IMR-90 (cell line): ENCODE measurements around the gene TMEM30A. TPM values are rescaled to one million over a fixed set of nuclear protein-coding genes. Genes with fewer than 3 reads are reported as not detected.

Experiments
- ATAC-seq: fragments of 200-7000 bp; cut with Tn5 transposase; 2 replicates; pipeline ENCODE4 v1.9.1; 2020; ENCODE audit warnings: low read depth, mild to moderate bottlenecking, moderate library complexity
- BruUV-seq: library from RNA; stranded (reverse); fragments of 400-500 nt; replicated peaks from 2 replicates; lab custom pipeline; 2021; lab: Mats Ljungman, UMichigan
- CTCF ChIA-PET: fragments of 300-600 bp; formaldehyde crosslinking; extraction: SDS; loops from one replicate; lab custom pipeline; 2021; ENCODE audit warnings: antibody characterized with exemption; lab: Yijun Ruan, JAX
- POLR2A ChIA-PET: fragments of 300-600 bp; sonication (Branson Sonifier 250); formaldehyde crosslinking; loops from one replicate; lab custom pipeline; 2022; ENCODE audit warnings: antibody characterized with exemption; ENCODE audit not compliant: unreplicated experiment; lab: Charles Lee
- DNase-seq: peaks from one replicate; pipeline ENCODE4 v3.0.0; 2013
- H2AFZ ChIP-seq: replicated peaks from 2 replicates; pipeline ENCODE3; 2013; ENCODE audit warnings: low read length, mild to moderate bottlenecking; ENCODE audit not compliant: poor library complexity
- H2AK5ac ChIP-seq: 2 replicates; pipeline ENCODE4 v1.6.1; 2013; ENCODE audit warnings: low read depth, low read length, inconsistent platforms
- H2AK9ac ChIP-seq: replicated peaks from 2 replicates; pipeline ENCODE3; 2013; ENCODE audit warnings: mild to moderate bottlenecking, low read depth, low read length, moderate library complexity; ENCODE audit not compliant: poor library complexity
- H2BK120ac ChIP-seq: 2 replicates; pipeline ENCODE4 v1.6.1; 2013; ENCODE audit warnings: low read depth, low read length, inconsistent platforms
- H2BK15ac ChIP-seq: 3 replicates; pipeline ENCODE4 v1.6.1; 2013; ENCODE audit warnings: low read depth, low read length, inconsistent platforms
- H2BK20ac ChIP-seq: 2 replicates; pipeline ENCODE4 v1.6.1; 2013; ENCODE audit warnings: low read depth, mild to moderate bottlenecking, inconsistent platforms, low read length, moderate library complexity
- H2BK5ac ChIP-seq: 2 replicates; pipeline ENCODE4 v1.6.1; 2013; ENCODE audit warnings: mild to moderate bottlenecking, low read depth, low read length, inconsistent platforms; ENCODE audit not compliant: poor library complexity, severe bottlenecking
- H3K14ac ChIP-seq: replicated peaks from 2 replicates; pipeline ENCODE4 v1.6.1; 2013; ENCODE audit warnings: low read depth, low read length, inconsistent platforms
- H3K18ac ChIP-seq: 2 replicates; pipeline ENCODE4 v1.6.1; 2013; ENCODE audit warnings: low read depth, low read length, control low read depth
- H3K23ac ChIP-seq: 2 replicates; pipeline ENCODE4 v1.6.1; 2013; ENCODE audit warnings: low read depth, low read length, inconsistent platforms
- H3K27ac ChIP-seq: 2 replicates; pipeline ENCODE4 v1.5.1; 2013; ENCODE audit warnings: mild to moderate bottlenecking, control low read depth, low read length; ENCODE audit not compliant: insufficient read depth
- H3K27me3 ChIP-seq: 2 replicates; pipeline ENCODE4 v1.6.1; 2013; ENCODE audit warnings: low read length; ENCODE audit not compliant: control insufficient read depth, insufficient read depth
- H3K36me3 ChIP-seq: 2 replicates; pipeline ENCODE4 v1.6.1; 2013; ENCODE audit warnings: low read length, mixed read lengths; ENCODE audit not compliant: control insufficient read depth, insufficient read depth
- H3K4ac ChIP-seq: 2 replicates; pipeline ENCODE4 v1.6.1; 2013; ENCODE audit warnings: low read depth, low read length, inconsistent platforms
- H3K4me1 ChIP-seq: 2 replicates; pipeline ENCODE4 v1.6.1; 2013; ENCODE audit warnings: low read length, mixed read lengths; ENCODE audit not compliant: control insufficient read depth, insufficient read depth
- H3K4me2 ChIP-seq: 2 replicates; pipeline ENCODE4 v1.6.1; 2013; ENCODE audit warnings: low read depth, mild to moderate bottlenecking, control low read depth, low read length, moderate library complexity
- H3K4me3 ChIP-seq: 2 replicates; pipeline ENCODE4 v1.5.1; 2013; ENCODE audit warnings: low read depth, mild to moderate bottlenecking, control low read depth, low read length, moderate library complexity; ENCODE audit not compliant: insufficient read depth
- H3K56ac ChIP-seq: 2 replicates; pipeline ENCODE4 v1.6.1; 2013; ENCODE audit warnings: low read length, inconsistent platforms; ENCODE audit not compliant: insufficient read depth; ENCODE audit errors: extremely low read depth
- H3K79me1 ChIP-seq, 2 experiments: 2 replicates each; pipeline ENCODE4 v1.6.1; 2013; ENCODE audit warnings: low read length in 2 of 2, inconsistent platforms in 1 of 2, low read depth in 1 of 2
- H3K9ac ChIP-seq: 2 replicates; pipeline ENCODE4 v1.6.1; 2013; ENCODE audit warnings: low read depth, low read length, control low read depth
- H3K9me1 ChIP-seq: 2 replicates; pipeline ENCODE4 v1.6.1; 2013; ENCODE audit warnings: low read length, inconsistent platforms; ENCODE audit not compliant: insufficient read depth
- H3K9me3 ChIP-seq: 2 replicates; pipeline ENCODE4 v1.6.1; 2013; ENCODE audit warnings: low read length; ENCODE audit not compliant: control insufficient read depth, insufficient read depth
- H4K20me1 ChIP-seq: 2 replicates; pipeline ENCODE4 v1.6.1; 2013; ENCODE audit warnings: low read length, inconsistent platforms; ENCODE audit not compliant: insufficient read depth
- H4K5ac ChIP-seq: 2 replicates; pipeline ENCODE4 v1.6.1; 2013; ENCODE audit warnings: mild to moderate bottlenecking, low read depth, low read length, control low read depth
- H4K8ac ChIP-seq, 2 experiments: 2 replicates each; pipeline ENCODE4 v1.6.1; 2013; ENCODE audit warnings: low read depth in 2 of 2, low read length in 2 of 2, control low read depth in 1 of 2, inconsistent platforms in 1 of 2
- H4K91ac ChIP-seq: 2 replicates; pipeline ENCODE4 v1.6.1; 2013; ENCODE audit warnings: low read depth, low read length, inconsistent platforms; ENCODE audit not compliant: insufficient read depth
- BHLHE40 ChIP-seq: fragments of 150-350 bp; IDR thresholded peaks from 2 replicates; pipeline ENCODE4 v1.6.1; 2016; ENCODE audit warnings: mild to moderate bottlenecking, low read depth, low read length
- MAFK ChIP-seq: IDR thresholded peaks from 2 replicates; pipeline ENCODE4 v1.6.1; 2012; ENCODE audit warnings: low read depth, low read length, improper control_type of control experiment
- MAZ ChIP-seq: IDR thresholded peaks from 2 replicates; pipeline ENCODE4 v1.6.1; 2012; ENCODE audit warnings: low read depth, mild to moderate bottlenecking, low read length, improper control_type of control experiment, moderate library complexity, borderline replicate concordance
- MXI1 ChIP-seq: IDR thresholded peaks from 2 replicates; pipeline ENCODE4 v1.6.1; 2012; ENCODE audit warnings: low read depth, mild to moderate bottlenecking, low read length, moderate library complexity, borderline replicate concordance
- POLR2A ChIP-seq: IDR thresholded peaks from 2 replicates; pipeline ENCODE4 v1.6.1; 2012; ENCODE audit warnings: mild to moderate bottlenecking, low read depth, low read length
- RCOR1 ChIP-seq: IDR thresholded peaks from 2 replicates; pipeline ENCODE4 v1.6.1; 2012; ENCODE audit warnings: mild to moderate bottlenecking, low read length, improper control_type of control experiment; ENCODE audit not compliant: insufficient replicate concordance
- RFX5 ChIP-seq: IDR thresholded peaks from 2 replicates; pipeline ENCODE4 v1.8.0; 2012; ENCODE audit warnings: low read depth, mild to moderate bottlenecking, low read length, moderate library complexity
- WGBS, 2 experiments: methylation state at CpG; one replicate each; pipeline versions ENCODE4 v1.1.5 to v1.1.7; 2013; ENCODE audit warnings: missing lambda C conversion rate in 2 of 2; ENCODE audit not compliant: insufficient read length in 1 of 2; ENCODE audit errors: extremely low coverage in 2 of 2; 5-methylcytosine and 5-hydroxymethylcytosine counted together
- dilution Hi-C: fragments of 300-500 bp; cut with HindIII; formaldehyde crosslinking; loops from one replicate; pipeline ENCODE4 v1.14.3; 2018; ENCODE audit warnings: low sequenced_read_pairs; ENCODE audit not compliant: unreplicated experiment
- in situ Hi-C: fragments of 300-500 bp; cut with MboI; formaldehyde crosslinking; loops from 3 replicates; pipeline ENCODE4 v1.14.3; 2019; ENCODE audit warnings: low sequenced_read_pairs, inconsistent platforms, mixed read lengths
- intact Hi-C: fragments of 100-400 bp; cut with micrococcal nuclease; formaldehyde crosslinking; loops from 2 replicates; pipeline ENCODE4 v1.10.0; 2022
- polyA plus RNA-seq, 3 experiments: library from polyadenylated mRNA; depleted of rRNA; stranded (reverse); fragments of >200 nt; gene quantifications; 2 replicates each; pipeline ENCODE4 v1.2.3, GENCODE V29; 2012; ENCODE audit warnings: low replicate concordance in 1 of 3
- total RNA-seq: library from RNA; depleted of rRNA; stranded (reverse); fragments of >200 nt; gene quantifications from 2 replicates; pipeline ENCODE4 v1.2.3, GENCODE V29; 2012

The TMEM30A gene
- total and polyA plus RNA-seq, 2 of the 4 experiments (the other 2 are of a cell fraction): 48.5 to 111 TPM

- no peak for TF ChIP-seq BHLHE40
- TF ChIP-seq MAFK: 0 out of 2 replicates have a peak, but pooled peaks have one; percentile 7
- peak; percentile 84 for TF ChIP-seq POLR2A
- TF ChIP-seq MXI1: peak; percentile 47; the same call in 1 of the 2 replicates
- TF ChIP-seq RFX5: 0 out of 2 replicates have a peak, but pooled peaks have one; percentile 18
Measured at GRCh38 chr6:75284632-75285282, at the start of gene TMEM30A (continued).

GRCh38 chr6:75333676-75334200 is 49.1 kb upstream of the TMEM30A start:
- H3K9me3 ChIP-seq: no peaks in the 10 kb centered on the region
- H2AK5ac ChIP-seq: no peak overlapping the region
- no peak overlapping the region for H2BK120ac ChIP-seq
- no peaks in the 10 kb centered on the region for H4K20me1 ChIP-seq
- H3K18ac ChIP-seq: no peak overlapping the region
- H4K8ac ChIP-seq: no peak overlapping the region
- POLR2A ChIA-PET: interaction anchor here (0.7 kb wide), 1 partner anchor 18 kb away, joined by 3 read pairs; no protein-coding TSS in a partner anchor
- no CpG with 5 or more reads among the region's 2 CpGs for WGBS, 2 experiments
- H3K27ac ChIP-seq: no peak overlapping the region
- no peak overlapping the region for H4K5ac ChIP-seq
- dilution Hi-C loops (no loop called here), in situ Hi-C loops (no loop called here), intact Hi-C loops (no loop called here)
- no peaks in the 10 kb centered on the region for H3K79me1 ChIP-seq
- H3K23ac ChIP-seq: no peak overlapping the region
- no peak overlapping the region for H2AFZ ChIP-seq
- no peak overlapping the region for H2BK5ac ChIP-seq
- H3K4me2 ChIP-seq: no peak overlapping the region
- ATAC-seq (no peak), DNase-seq (no peak)
- TF ChIP-seq MAZ: no peak
- no peak for TF ChIP-seq MAFK
- TF ChIP-seq RCOR1: no peak
- H4K91ac ChIP-seq: no peak overlapping the region
- CTCF ChIA-PET: no interaction called here
- no peak overlapping the region for H3K14ac ChIP-seq
- H2BK15ac ChIP-seq: no peak overlapping the region
- no peak overlapping the region for H3K56ac ChIP-seq
- BruUV-seq: no TSS peak
- 0 out of 2 replicates have a peak, but pooled peaks cover 3% of the 10 kb centered on the region for H3K9me1 ChIP-seq
- H2BK20ac ChIP-seq: no peak overlapping the region
- H2AK9ac ChIP-seq: no peak overlapping the region
- H3K36me3 ChIP-seq: no peaks in the 10 kb centered on the region
- H3K4me1 ChIP-seq: peaks cover 2% of the 10 kb centered on the region; the same call in 1 of the 2 replicates
- H3K4me3 ChIP-seq: no peak overlapping the region
- H3K27me3 ChIP-seq: no peaks in the 10 kb centered on the region
- H3K9ac ChIP-seq: no peak overlapping the region
- H3K4ac ChIP-seq: no peak overlapping the region
